ENCODE measurements around the gene SH3RF1.

GRCh38 chr4:169209388-169209883, 61.3 kb downstream of the SH3RF1 start:
- TF ChIP-seq EZH2phosphoT487 (IDR thresholded peaks at IDR 0.05; ENCODE audit: unreplicated experiment) = no peak
- no peak for TF ChIP-seq CREB1 (CRISPR knock-in tag; IDR thresholded peaks at IDR 0.05; ENCODE audit: low read depth)

Measured in GM23338 (cell line).